AML-193 (cell line): Measurements from ENCODE around the gene ZNF197.
"Not testable (repeated sequence)": the region's sequence is repeated elsewhere in the genome, so short reads cannot be mapped to it uniquely, and the experiment has no call there.

ENCODE experiments used
- DNase-seq, 2 experiments: peaks; one replicate each; lab custom pipeline; 2025; lab: John Stamatoyannopoulos, UW

The ZNF197 gene

DNA sequence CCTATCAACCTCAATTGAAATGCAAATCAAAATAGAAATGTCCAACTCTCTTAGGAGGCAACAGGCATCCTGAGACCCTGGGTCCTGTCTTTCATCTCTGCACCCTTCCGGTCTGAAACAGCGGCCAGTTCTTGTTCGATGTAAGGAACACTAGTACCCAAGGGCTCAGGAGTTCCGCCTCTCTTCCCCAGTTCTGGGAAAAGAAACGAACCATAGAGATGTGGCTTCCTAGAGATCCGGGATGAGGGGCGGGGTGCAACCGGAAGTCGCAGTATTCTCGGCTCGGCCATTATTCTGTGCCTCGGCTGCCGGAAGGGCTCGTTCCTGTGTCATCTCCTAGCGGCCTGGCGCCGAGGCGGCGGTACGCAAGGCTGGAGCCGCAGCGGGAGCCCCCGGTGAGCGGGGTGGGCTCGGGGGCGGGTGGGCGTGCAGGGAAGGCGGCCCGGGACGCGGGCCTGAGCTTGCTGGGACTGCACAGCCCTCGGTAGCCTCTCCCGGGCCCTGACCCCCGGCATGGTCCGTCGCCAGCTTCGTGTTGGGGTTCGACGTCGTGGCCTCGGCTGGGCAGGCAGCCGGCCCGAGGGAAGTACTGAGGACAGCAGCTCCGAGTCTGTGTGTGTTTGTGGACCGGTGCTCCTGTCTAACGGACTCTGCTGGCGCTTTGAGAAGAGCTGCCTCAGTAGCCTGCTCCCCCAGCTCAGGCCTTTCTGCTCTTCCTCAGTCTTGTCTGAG is at the start of gene ZNF197:
ZNF197 (plus strand) TSS at position 288 of the 732 bp plus-strand sequence. CDS start 4,119 bp downstream, outside the sequence.
- peak; percentile 88 to 89 for DNase-seq

DNA sequence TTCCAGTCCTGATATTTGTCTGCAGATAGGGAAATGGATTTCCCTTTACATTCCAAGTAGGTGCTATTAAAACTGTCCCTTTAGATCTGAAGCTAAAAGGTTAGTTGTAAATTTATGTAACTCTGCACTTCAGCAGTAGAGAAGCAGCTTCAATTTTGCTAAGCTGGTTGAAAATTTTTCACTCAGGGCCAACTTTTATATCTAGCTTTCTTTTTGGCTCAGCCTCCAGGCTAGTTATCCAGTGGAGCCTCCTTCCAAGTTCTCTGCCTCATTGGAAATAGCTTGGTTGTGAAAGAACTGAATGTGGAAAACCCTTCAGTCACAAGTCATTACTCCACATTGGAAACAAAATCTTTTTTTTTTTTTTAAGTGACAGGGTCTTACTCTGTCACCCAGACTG is 48.2 kb upstream of the ZNF197 start:
- DNase-seq = no peak

DNA sequence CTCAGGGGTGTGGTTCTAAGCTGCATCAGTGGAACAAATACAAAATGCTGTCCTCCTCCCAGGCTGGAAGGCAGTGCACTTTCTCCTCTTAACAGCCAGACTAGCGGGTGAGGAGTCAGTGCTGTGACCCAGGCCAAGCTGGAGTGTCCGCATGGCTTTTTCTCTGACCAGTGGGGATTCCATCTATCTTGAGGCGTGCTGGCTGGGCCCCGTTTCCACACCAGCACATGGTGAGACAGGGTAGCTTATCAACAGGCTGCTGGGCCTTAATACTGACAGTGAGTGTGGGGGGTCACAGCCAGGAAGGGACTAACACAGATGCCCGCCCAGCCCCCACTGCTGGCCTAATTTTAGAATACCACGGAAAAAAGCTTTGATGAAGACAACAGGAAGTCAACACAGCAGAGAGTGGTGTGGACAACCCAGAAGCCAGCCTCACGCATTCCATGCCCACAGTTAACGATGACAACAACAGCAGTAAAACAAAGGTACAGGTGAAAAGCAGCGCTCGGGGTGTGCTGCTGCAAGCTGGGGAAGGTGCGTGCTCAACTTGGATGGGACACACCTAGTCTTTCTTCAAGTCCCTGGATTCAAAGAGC is 47.4 kb upstream of the ZNF197 start:
- not testable (repeated sequence) for DNase-seq

DNA sequence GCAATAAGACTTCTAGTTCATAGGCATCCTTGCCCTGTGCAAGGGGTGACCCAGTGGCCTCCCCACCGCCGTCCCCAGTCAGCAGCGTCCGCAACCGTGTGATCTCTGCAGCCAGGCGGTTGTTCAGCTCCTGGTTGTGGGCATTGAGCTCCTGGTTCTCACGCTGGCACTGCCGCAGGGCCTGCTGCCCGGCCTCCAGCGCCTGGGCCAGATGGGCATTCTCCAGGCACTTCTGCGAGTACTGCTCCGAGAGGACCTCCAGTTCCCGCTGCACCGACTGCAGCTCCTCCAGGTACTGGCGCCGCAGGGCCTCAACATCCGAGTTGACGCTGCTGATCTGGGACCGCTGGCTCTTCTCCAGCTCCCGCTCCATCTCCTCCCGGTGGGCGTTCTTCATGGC is 46.5 kb upstream of the ZNF197 start:
- not testable (repeated sequence) for DNase-seq

DNA sequence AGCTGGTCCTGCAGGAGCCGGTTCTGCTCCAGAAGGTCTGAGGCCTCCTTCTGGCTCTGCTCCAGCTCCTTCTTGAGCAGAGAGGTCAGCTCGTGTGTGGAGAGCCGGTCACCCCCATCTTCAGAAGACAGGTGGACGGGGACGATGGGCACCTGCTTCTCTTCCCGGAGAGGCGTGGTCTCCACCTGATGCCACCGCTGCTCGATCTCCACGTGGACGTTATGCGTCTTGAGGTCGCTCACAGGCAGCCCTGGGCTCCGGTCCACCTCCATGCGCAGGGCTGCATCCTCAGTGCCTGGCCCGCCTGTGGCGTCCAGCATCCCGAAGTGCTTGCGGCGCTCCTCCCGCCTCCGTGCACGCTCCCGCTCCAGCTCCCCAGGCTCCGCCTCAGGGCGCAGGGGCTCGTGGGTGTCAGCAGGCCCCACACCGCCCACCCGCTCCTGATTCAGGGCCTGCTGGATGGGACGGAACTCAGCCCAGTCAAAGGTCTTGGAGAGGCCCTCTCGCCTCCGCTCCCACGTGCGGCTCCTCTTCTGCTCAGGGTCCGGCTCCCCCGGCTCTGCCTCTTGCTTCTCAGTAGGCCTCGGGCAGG is 45.8 kb upstream of the ZNF197 start:
- DNase-seq = not testable (repeated sequence)

DNA sequence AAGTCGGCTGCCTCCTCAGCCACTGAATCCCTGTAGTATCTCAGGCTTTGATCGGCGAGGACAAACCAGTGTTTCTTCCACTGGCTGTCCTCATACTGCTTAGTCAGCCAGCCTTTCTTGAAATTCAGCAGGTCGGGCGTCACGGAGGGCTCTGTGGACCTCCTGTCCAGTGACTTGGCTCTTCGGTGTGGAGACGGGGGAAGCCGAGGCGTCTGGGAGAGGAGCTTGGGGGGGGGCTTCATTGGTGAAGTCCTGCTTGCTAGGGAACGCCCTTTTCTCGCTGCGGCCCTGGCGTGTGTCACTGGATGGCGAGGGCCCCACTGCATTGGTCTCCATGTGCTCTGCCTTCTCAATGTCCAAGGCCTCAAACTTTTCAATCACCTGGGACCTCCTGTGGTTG is 45.1 kb upstream of the ZNF197 start:
- not testable (repeated sequence) for DNase-seq

DNA sequence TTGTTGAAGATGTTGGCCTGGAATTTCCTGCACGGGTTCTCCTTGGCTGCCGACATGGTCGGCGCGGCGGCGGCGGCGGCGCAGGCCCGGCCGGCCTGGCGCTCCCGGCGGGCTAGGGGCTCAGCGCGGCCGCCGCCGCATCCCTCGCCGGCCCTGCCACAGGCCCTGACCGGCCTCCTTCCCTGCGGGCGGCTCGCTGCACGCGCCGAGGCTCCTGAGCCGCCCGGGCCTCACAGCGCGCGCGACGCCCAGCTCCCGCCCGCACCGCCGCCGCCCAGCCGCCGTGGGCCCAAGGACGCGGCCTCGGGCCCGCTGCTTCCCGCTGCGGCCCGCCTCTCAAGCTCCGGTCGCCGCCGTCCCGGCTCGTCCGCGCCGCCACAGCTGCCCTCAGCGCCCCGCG is 43.9 kb upstream of the ZNF197 start:
- DNase-seq = not testable (repeated sequence)

DNA sequence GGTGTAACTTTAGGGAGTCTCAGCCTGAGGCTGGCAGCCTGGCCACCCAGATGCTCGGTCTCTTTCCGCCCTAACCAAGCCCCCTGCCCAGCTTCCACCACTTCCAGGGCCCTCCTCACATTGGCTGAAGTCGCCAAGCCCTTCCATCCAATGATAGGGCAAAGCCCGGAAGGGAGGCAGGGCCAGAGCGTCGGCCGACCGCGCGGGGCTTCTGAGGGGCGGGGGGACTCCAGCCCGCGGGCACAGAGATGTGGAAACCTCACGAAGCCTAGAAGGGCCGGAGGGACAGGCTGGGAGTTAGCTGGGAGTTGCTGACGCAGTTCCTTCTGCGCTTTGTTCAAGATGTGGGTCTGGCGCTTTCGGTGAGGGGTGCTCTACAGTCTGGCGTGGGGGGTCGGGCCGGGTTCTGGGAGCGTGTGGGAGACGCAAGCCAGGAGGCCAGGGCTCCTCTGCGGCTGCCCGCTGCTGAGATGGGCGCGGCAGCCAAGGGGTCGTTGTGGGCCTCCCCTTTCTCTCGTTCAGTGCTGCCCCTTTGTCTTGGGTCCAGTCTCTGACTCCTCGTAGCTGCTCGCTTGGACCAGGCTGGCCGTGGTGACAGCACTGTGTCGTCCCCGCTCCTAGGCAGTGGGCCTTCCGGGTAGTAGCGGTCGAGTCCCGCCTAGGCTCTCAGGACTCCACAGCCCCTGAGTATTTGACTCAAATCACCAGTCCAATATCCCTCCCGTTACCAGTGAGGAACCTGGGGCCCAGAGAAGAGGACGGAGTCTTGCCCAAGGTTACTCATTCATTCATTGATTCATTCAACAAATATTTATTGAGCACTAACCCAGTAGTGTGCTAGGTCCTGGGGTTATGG is 40.0 kb upstream of the ZNF197 start, which contains the start of gene ZNF660:
ZNF660 (plus strand) TSS at position 319 of the 856 bp plus-strand sequence. CDS start 9,230 bp downstream, outside the sequence.
- peak; percentile 91 for DNase-seq

DNA sequence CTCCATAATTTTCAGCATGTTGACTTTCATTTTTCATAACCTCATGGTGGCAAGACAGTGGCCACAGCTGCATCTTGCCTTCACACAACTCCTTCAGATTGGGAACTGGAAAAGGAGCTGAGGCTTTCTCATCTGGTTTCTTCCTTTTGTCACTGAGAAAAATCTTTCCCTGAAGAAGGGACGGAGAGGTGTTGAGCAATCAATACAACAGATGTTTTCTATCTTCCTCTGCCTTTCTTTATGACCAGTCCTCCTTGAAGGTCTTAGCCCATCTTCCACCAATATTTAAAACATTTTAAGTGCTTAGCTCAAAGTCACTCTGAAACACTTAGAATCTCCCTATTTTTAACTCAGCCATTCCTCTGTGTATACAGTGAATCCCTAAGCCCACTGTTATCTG is 28.2 kb upstream of the ZNF197 start:
- no peak for DNase-seq

DNA sequence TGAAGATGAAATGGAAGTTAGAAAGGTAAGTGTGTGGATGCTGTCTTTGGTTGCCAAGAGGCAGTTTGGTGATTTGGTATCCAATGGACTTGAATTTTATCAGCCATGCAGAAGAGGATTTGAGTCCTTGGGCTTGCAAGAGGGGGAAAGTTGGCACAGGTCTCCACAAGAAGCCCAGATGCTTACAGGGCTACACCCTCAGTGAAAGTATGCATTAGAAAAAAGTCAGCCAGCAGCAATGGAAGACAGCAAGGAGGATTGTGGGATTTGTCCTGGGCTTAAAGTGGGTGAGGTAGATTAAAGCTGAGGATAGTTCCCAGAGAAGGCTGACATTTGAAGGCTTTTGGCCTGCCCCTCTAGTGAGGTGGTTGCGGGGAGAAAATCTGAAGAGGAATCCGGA is 23.1 kb upstream of the ZNF197 start:
- no peak for DNase-seq

DNA sequence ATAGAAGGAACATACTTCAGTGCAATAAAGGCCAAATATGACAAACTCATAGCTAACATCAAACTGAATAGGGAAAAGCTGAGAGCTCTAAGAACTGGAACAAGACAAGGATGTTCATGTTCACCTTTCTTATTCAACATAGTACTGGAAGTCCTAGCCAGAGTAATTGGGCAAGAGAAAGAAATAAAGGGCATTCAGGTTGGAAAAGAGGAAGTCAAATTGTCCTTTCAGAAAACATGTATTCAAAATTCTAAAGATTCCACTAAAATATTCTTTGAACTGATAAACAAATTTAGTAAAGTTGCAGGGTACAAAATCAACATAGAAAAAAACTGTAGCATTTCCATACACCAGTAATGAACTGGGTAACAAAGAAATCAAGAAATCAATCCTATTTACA is 12.2 kb upstream of the ZNF197 start:
- peak; percentile 18 to 31 for DNase-seq

DNA sequence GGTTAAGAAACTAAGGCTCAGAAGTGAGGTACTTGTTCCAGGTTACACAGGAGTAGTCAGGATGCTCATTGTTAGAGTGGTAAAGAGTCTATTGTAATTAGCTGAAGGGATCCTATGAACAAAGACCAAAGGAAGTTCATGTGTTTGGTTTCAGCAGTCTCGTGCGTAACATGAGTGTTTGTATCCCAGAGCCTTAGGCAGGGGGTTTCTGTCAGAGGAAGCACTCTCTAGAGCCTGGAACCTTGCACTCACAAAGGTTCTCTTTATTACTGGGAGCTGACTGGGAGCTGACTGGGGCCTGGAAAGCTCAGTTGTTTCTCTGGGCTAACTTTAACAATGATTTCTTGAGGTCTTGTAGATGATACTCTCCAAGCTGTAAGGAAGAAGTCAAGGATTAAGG is 3.9 kb downstream of the ZNF197 start:
- no peak for DNase-seq

DNA sequence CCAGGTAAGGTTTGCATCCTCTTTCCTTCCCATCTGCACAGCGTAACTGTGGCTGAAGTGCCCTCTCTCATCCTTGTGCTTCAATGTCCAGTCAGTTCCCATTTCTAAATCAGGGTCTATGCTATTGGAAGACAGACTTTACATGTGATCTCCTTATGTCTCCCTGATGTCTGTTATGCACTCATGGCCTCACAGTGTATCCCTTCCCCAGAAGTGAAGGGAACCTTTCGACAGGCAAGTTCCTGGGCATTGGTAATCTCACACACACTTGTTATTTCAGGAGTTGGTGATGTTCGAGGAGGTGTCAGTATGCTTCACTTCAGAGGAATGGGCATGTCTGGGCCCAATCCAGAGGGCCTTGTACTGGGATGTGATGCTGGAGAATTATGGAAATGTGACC is 7.4 kb downstream of the ZNF197 start:
- no peak for DNase-seq

DNA sequence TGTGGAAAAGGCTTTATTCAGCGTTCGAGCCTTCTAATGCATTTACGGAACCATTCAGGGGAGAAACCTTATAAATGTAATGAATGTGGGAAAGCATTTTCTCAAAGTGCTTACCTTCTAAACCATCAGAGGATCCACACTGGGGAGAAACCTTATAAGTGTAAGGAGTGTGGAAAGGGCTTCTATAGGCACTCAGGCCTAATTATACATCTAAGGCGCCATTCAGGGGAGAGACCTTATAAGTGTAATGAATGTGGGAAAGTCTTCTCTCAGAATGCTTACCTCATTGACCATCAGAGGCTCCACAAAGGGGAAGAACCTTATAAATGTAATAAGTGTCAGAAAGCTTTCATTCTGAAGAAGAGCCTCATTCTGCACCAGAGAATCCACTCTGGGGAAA is 17.5 kb downstream of the ZNF197 start:
- DNase-seq = no peak

DNA sequence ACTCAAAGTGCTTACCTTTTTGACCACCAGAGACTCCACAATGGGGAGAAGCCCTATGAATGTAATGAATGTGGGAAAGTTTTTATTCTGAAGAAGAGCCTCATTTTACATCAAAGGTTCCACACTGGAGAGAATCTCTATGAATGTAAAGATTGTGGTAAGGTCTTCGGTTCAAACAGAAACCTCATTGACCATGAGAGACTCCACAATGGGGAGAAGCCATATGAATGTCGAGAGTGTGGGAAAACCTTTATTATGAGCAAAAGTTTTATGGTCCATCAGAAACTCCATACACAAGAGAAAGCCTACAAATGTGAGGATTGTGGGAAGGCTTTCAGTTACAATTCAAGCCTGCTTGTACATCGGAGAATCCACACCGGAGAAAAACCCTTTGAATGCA is 18.2 kb downstream of the ZNF197 start:
- DNase-seq = no peak

DNA sequence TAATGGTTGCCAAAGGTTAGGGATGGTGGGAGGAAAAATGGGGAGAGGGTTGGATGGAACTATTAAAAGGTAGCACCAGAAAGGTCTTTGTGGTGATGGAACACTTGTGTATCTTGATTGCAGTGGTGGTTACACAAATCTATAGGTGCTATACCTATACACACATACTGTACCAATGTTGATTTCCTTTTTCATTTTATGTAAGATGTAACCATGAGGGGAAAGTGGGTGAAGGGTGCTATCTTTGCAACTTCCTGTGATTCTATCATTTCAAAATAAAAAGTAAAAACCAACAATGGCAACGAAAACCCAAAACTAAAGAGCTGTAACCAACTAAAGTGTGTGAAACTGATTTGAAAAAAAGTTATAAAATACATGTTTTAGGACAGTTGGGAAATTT is 22.9 kb downstream of the ZNF197 start:
- no peak for DNase-seq

DNA sequence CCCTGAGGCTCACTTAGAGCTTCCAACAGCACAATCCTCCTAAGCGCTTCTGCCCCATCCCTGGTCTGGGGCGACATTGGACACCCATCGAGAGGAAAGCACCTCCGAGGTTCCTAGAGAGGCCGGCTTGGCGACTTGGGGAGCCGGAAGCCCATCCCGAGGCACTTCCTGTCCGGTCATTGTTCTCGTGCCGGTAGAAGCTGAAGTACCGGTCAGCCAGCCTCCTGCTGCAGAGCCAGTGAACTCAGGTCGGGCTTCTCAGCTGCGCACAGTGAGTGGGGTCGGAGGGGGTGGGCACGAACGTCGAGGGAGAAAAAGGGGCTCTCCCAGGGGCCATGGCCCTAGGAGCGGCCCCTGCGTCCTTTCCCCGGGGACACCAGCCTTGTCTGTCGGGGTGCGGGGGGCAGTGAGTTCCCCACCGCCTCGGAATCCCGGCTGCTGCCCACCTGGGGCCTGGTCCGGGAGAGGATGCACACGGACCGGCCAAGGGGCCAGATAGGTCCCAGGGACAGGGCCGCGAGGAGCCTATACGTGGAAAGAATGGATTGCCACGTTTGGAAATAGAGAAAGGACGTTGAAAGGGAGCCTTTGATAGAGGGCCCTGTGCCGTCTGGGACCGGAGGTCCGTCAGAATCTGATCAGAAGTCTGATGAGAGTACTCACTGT is 23.9 kb downstream of the ZNF197 start, which contains the start of gene ZNF35:
ZNF35 (plus strand) TSS at position 169 of the 666 bp plus-strand sequence. CDS start 2,336 bp downstream, outside the sequence.
- DNase-seq = no peak

DNA sequence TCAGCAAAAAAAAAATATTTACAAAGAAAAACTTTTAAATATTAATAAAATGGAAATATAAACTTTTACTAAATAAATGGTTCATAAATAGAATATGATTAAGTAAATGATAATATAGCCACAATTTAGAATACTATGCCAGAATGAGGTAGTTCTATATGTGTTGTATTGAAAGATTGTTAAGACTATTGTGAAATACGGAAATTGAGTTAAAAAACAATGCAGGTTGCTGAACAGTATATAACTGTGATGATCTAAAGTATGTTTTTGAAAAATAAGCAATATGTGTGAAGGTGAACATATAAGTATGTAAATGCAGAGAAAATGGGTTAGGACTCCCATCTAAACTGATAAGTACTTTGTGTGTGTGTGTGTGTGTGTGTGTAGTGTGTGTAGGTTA is 24.9 kb downstream of the ZNF197 start:
- no peak for DNase-seq

DNA sequence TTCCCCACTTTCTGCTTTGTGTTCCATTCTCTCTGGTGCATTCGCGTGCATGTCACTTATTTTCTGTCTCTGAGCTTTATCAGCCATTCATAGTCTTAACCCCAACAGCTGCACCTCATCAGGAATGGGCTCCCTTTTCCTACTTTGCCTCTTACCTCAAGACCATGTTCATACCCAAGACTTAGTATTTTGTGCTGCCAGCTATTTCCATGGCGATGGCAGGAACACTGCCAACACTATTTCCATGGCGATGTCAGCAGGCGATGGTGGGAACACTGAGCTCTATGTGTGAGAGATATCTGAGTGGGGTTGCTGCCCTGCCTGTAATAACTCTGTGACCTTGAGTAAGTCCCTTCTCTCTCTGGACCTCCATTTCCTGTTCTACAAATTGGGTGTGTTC is 29.2 kb downstream of the ZNF197 start:
- DNase-seq = no peak

DNA sequence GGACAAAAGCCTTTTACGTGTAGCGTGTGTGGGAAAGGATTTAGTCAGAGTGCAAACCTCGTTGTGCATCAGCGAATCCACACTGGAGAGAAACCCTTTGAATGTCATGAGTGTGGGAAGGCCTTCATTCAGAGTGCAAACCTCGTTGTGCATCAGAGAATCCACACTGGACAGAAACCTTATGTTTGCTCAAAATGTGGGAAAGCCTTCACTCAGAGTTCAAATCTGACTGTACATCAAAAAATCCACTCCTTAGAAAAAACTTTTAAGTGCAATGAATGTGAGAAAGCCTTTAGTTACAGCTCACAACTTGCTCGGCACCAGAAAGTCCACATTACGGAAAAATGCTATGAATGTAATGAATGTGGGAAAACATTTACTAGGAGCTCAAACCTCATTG is 34.2 kb downstream of the ZNF197 start:
- DNase-seq = no peak

DNA sequence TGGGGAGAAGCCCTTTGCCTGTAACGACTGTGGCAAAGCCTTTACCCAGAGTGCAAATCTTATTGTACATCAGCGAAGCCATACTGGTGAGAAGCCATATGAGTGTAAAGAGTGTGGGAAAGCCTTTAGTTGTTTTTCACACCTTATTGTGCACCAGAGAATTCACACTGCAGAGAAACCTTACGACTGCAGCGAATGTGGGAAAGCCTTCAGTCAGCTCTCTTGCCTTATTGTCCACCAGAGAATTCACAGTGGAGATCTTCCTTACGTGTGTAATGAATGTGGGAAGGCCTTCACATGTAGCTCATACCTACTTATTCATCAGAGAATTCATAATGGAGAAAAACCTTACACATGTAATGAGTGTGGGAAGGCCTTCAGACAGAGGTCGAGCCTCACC is 34.6 kb downstream of the ZNF197 start:
- no peak for DNase-seq

DNA sequence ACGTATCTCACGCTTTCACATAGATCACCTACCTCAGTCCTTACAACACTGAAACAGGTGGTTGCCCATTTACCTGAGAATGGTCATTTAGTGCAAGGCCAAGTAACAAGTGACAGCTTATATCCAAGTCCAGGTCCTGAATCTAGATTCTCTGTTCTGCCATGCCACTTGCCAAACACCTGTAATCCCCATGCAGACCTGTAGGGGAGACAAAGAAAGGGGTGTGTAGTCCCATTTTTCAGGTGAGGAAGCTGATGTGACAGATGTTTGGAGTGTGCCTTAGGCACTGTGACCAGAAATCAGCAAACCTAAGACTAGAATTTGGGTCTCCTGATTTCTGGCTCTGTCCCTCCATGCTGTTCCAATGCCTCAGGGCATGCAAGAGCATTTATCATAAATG is 36.4 kb downstream of the ZNF197 start:
- no peak for DNase-seq
